ENCODE measurements around the gene TRPC4AP. TPM values are rescaled to one million over a fixed set of nuclear protein-coding genes. Genes with fewer than 3 reads are reported as not detected.

TRPC4AP gene
- total RNA-seq, 1 donor from 2014 or later: 67.6 TPM

DNA sequence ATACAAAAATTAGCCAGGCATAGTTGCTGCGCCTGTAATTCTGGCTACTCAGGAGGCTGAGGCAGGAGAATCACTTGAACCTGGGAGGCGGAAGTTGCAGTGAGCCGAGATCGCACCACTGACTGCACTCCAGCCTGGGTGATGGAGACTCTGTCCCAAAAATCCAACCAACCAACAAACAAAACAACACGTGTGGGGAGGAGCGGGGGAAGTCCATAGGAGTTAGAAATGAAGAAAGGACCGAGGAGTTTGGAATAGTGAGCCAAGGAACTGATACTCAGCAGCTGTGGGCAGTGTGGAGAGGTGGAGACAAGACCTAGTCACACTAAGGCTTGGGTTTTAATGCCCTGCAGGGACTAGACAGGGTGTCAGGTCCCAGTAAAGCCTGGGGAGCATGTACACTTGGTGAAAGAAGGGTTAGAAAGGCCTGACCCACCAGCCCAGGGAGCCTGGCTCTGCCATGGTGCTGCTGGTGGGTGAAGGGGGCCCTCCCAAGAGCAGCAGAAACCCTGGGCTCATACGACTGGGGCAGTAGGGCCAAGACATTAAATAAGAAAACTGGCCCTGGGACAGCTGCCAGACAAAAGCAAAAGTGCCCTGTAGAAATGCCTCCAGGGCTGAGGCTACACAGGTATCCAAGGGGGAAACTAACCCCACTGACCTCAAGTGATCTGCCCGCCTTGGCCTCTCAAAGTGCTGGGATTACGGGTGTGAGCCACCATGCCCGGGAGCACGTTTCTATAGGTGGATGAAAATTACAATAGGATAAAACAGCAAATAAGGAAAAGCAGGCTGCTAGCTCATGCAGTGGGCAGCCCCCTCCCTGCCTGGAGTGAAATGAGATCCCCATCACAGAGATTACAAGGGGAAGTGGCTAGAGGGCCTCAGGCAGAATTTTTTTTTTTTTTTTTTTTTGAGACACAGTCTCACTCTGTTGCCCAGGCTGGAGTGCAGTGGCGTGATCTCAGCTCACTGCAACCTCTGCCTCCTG, 78.9 kb downstream of the TRPC4AP start:
- Histone ChIP-seq H3K36me3 (peaks cover 88% of the 10 kb centered on the region), H3K4me3 (no peak overlapping the region), H3K27me3 (no peaks in the 10 kb centered on the region), H3K27ac (peak overlapping the region; percentile 51), H3K4me1 (peaks cover 12% of the 10 kb centered on the region), H3K9me3 (no peaks in the 10 kb centered on the region)
- ATAC-seq (no peak), DNase-seq (no peak)
- intact Hi-C loops (cut with DNase I): no loop called here
- TF ChIP-seq CTCF (IDR thresholded peaks at IDR 0.05): no peak

DNA sequence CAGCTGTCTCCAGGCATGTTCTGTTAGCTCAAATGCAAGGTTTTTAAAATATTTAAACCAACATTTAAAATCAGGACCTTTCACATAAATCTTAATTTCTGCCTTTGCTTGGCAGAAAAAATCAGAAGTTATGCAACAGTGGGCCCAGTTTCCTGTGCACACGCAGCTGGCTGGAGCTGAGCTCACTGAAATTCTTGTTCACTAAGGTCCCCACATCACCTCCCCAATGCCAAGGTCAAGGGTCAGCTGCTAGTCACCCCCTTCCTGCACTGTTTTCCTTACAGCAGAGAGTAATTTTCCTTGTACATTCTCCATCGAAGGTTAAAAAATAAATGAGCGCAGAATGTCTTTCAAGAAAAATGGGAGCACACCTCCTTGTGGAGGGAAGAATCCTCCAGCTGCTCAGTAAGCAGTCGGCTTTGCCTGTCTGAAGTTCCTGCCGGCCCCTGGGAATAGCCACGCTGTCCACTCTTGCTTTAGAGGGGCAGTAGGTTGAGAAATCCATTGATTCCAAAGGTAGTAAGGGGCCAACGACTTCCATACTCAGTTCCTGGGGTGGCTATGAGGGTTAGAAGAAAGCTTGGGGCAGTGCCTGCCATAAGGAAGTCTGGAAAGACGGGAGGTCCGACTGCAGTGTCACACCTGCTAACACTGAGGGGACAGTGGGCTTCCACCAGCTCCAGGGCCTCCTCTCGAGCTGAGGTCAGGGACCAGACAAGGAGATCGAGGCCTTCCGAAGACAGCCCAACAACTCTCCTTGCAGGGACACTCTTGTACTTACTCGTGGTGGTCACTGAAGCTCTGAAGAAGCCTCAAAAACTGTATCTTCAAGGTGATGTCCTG, 80.2 kb downstream of the TRPC4AP start:
- H3K4me1 ChIP-seq: peaks cover 12% of the 10 kb centered on the region
- intact Hi-C loops (cut with DNase I): no loop called here
- H3K9me3 ChIP-seq: no peaks in the 10 kb centered on the region
- no peak overlapping the region for H3K4me3 ChIP-seq
- TF ChIP-seq CTCF (IDR thresholded peaks at IDR 0.05): no peak
- H3K36me3 ChIP-seq: peaks cover 97% of the 10 kb centered on the region
- peak overlapping the region; percentile 52 for H3K27ac ChIP-seq
- ATAC-seq (no peak), DNase-seq (no peak)
- H3K27me3 ChIP-seq: no peaks in the 10 kb centered on the region

DNA sequence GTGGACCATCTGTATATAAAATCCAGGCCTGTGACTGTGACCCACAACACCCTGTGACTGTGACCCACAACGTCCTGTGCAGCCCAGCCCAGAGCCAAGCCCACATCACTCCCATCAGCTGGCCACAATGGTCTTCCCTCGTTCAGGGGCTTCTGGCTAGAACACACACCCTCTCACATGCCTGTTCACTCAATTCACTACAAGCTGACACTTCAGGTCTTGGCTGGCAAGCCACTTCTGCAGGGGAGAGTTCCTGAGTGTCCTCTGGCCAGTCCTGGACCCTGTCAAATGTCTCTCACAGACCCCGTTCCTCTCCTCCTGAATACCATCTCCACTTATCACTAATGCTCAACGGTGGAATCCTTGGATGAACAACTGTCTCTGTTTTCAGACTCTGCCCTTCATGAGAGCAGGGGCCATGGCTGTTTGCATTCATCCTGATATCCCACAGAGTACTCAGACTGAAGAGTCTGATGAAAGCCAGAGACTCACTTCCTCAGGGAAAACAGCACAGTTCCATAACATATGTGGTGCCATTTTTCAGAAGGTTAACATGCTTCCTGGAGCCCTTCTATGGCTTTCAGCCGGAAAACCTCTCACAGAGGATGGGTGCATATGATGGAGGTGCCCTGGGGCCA, 80.9 kb downstream of the TRPC4AP start:
- H3K4me3 ChIP-seq: no peak overlapping the region
- TF ChIP-seq CTCF (IDR thresholded peaks at IDR 0.05): no peak
- peaks cover 97% of the 10 kb centered on the region for H3K36me3 ChIP-seq
- H3K9me3 ChIP-seq: no peaks in the 10 kb centered on the region
- peaks cover 12% of the 10 kb centered on the region for H3K4me1 ChIP-seq
- intact Hi-C loops (cut with DNase I): no loop called here
- no peak for DNase-seq
- H3K27me3 ChIP-seq: no peaks in the 10 kb centered on the region
- ATAC-seq: no peak
- peak overlapping the region; percentile 52 for H3K27ac ChIP-seq

- H3K27me3 ChIP-seq: no peaks in the 10 kb centered on the region
- H3K36me3 ChIP-seq: peaks cover 97% of the 10 kb centered on the region
- H3K9me3 ChIP-seq: no peaks in the 10 kb centered on the region
- no peak overlapping the region for H3K4me3 ChIP-seq
- intact Hi-C loops (cut with DNase I): no loop called here
- DNase-seq (peak; percentile 52), ATAC-seq (no peak)
- H3K4me1 ChIP-seq: peaks cover 12% of the 10 kb centered on the region
- no peak for TF ChIP-seq CTCF (IDR thresholded peaks at IDR 0.05)
- H3K27ac ChIP-seq: no peak overlapping the region
Observed at GRCh38 chr20:35010405-35011192, 82.0 kb downstream of the TRPC4AP start.

Data from upper lobe of right lung (tissue), 1 donor.